ENCODE measurements around the gene MBNL3. TPM values are rescaled to one million over a fixed set of nuclear protein-coding genes. Genes with fewer than 3 reads are reported as not detected.

MBNL3 gene
- total RNA-seq, 1 experiment from 2014 or later, result 195 TPM

DNA sequence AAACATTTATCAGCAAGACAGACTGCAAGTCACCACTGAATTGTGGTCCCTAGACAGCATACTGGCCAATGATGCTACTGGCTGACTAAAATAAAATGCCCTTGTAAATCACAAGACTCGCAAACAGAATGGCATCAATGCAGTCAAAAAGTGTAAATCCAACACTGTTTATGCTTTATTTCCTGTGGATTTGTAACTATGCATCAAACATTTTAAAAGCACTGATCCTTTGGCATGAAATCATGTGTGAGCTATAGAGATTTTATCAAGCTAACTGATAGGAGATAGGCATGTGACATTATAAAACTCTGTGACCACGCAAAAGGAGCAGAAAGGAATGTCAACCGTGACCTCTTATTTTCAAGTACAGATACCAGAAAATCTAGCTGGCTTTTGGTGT, 20.8 kb downstream of the MBNL3 start:
- BruUV-seq (replicated peaks), result no TSS peak
- Mint-ChIP-seq H3K4me1 (ENCODE audit: low read depth, unreplicated experiment) (no peaks in the 10 kb centered on the region), H3K9me3 (ENCODE audit: unreplicated experiment) (no peaks in the 10 kb centered on the region), H3K27me3 (ENCODE audit: insufficient read depth, unreplicated experiment) (no peaks in the 10 kb centered on the region), H3K4me3 (ENCODE audit: unreplicated experiment) (no peak overlapping the region), H3K36me3 (ENCODE audit: insufficient read depth, unreplicated experiment) (no peaks in the 10 kb centered on the region), H3K27ac (ENCODE audit: unreplicated experiment) (no peak overlapping the region)
- DNase-seq, result no peak
- Histone ChIP-seq H3K4me1 (no peaks in the 10 kb centered on the region), H3K36me3 (ENCODE audit: control insufficient read depth, insufficient read depth, low read length) (no peaks in the 10 kb centered on the region), H3K9me3 (no peaks in the 10 kb centered on the region), H3K4me3 (ENCODE audit: low read depth, low read length) (no peak overlapping the region), H3K27me3 (replicated peaks; ENCODE audit: control insufficient read depth, insufficient read depth, low read length) (no peaks in the 10 kb centered on the region)
- ChIA-PET POLR2A (no interaction called here), CTCF (interaction anchor here (1.0 kb wide), 1 partner anchor 146 kb away, joined by 3 read pairs; no protein-coding TSS in a partner anchor)
- intact Hi-C loops (cut with micrococcal nuclease; ENCODE audit: unreplicated experiment), result no loop called here
- TF ChIP-seq CTCF (IDR thresholded peaks at IDR 0.05; ENCODE audit: insufficient read depth in 1 of 2, low read depth in 1 of 2, low read length in 1 of 2, severe bottlenecking in 1 of 2, unreplicated experiment in 1 of 2), result no peak

GRCh38 chrX:132467026-132467425, 21.8 kb downstream of the MBNL3 start:
- Mint-ChIP-seq H3K4me1 (ENCODE audit: low read depth, unreplicated experiment) (no peaks in the 10 kb centered on the region), H3K4me3 (ENCODE audit: unreplicated experiment) (no peak overlapping the region), H3K36me3 (ENCODE audit: insufficient read depth, unreplicated experiment) (no peaks in the 10 kb centered on the region), H3K9me3 (ENCODE audit: unreplicated experiment) (no peaks in the 10 kb centered on the region), H3K27ac (ENCODE audit: unreplicated experiment) (no peak overlapping the region), H3K27me3 (ENCODE audit: insufficient read depth, unreplicated experiment) (no peaks in the 10 kb centered on the region)
- POLR2A ChIA-PET, result no interaction called here
- Histone ChIP-seq H3K4me1 (no peaks in the 10 kb centered on the region), H3K27me3 (replicated peaks; ENCODE audit: control insufficient read depth, insufficient read depth, low read length) (no peaks in the 10 kb centered on the region), H3K9me3 (no peaks in the 10 kb centered on the region), H3K4me3 (ENCODE audit: low read depth, low read length) (no peak overlapping the region), H3K36me3 (ENCODE audit: control insufficient read depth, insufficient read depth, low read length) (no peaks in the 10 kb centered on the region)
- TF ChIP-seq CTCF (IDR thresholded peaks at IDR 0.05; ENCODE audit: insufficient read depth in 1 of 2, low read depth in 1 of 2, low read length in 1 of 2, severe bottlenecking in 1 of 2, unreplicated experiment in 1 of 2), result no peak
- no TSS peak for BruUV-seq (replicated peaks)
- no peak for DNase-seq
- CTCF ChIA-PET, result no interaction called here
- intact Hi-C loops (cut with micrococcal nuclease; ENCODE audit: unreplicated experiment), result no loop called here

DNA sequence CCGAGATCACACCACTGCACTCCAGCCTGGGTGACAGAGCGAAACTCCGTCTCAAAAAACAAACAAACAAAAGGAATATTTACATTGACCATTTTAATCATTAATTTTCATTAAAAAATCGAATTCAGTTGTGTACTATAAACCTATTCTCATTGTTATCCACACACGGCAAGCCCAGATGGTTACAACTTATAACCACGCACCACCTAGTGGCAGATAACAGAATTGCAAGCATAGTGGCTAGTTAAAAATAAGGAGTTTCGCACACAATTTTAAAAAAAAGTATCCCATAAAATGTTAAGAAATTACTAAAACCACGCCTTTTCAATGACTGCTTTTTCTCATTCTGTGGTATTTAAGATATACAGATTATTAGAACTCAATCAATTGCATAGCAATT, 25.4 kb downstream of the MBNL3 start:
- Mint-ChIP-seq H3K27me3 (ENCODE audit: insufficient read depth, unreplicated experiment) (no peaks in the 10 kb centered on the region), H3K4me3 (ENCODE audit: unreplicated experiment) (no peak overlapping the region), H3K9me3 (ENCODE audit: unreplicated experiment) (no peaks in the 10 kb centered on the region), H3K4me1 (ENCODE audit: low read depth, unreplicated experiment) (no peaks in the 10 kb centered on the region), H3K27ac (ENCODE audit: unreplicated experiment) (no peak overlapping the region), H3K36me3 (ENCODE audit: insufficient read depth, unreplicated experiment) (no peaks in the 10 kb centered on the region)
- Histone ChIP-seq H3K27me3 (replicated peaks; ENCODE audit: control insufficient read depth, insufficient read depth, low read length) (no peaks in the 10 kb centered on the region), H3K4me3 (ENCODE audit: low read depth, low read length) (no peak overlapping the region), H3K36me3 (ENCODE audit: control insufficient read depth, insufficient read depth, low read length) (no peaks in the 10 kb centered on the region), H3K9me3 (no peaks in the 10 kb centered on the region), H3K4me1 (no peaks in the 10 kb centered on the region)
- peak; percentile 35 to 42 for TF ChIP-seq CTCF (IDR thresholded peaks at IDR 0.05; ENCODE audit: insufficient read depth in 1 of 2, low read depth in 1 of 2, low read length in 1 of 2, severe bottlenecking in 1 of 2, unreplicated experiment in 1 of 2)
- intact Hi-C loops (cut with micrococcal nuclease; ENCODE audit: unreplicated experiment), result loop anchor here (2.0 kb wide), 1 partner anchor 237 kb away; no protein-coding TSS in a partner anchor
- ChIA-PET CTCF (no interaction called here), POLR2A (no interaction called here)
- DNase-seq, result peak in 1 of 2 experiments; percentile 5
- no TSS peak for BruUV-seq (replicated peaks)

Measured in Caco-2 (cell line).